ENCODE data around the gene TMEM80.

Gene TMEM80

DNA sequence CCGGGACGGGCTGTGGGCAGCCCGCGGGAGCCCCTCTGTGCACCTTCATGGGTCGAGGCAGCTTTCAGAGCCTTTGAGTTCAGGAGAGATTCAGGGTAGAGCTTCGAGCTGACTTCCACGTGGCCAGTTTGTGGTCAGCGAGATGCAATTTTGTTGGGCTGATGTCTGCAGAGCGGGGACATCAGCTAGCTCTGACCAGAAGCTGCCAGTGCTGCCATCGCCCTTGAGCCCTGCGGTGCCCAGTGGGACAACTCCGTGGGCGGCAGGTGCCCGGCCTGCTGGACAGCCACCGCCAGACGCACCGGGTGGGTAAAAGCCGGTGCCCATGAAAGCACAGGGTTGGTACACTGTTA lies 52.4 kb downstream of the TMEM80 start:
- no peak for DNase-seq

DNA sequence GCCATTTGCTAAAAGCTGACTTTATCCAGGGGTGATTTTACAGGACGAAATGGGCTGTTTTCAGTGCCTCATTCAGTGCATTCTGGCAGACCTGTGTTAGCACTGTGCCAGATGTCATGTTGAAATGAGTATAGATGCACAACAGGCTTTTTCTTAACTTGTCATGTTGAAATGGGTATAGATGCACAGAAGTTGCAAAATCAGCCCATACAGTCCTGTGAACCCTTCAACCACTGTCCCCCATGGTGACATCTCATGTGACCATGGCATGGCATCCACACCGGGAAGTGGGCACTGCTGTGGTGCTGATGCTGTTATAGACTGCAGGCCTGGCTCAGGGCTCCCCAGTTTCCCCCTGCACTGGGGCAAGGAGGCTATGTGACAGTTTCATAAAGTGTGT lies 54.1 kb downstream of the TMEM80 start:
- no peak for DNase-seq
